Gastroesophageal sphincter (tissue), 4 donors: ENCODE data around the gene WFDC2. TPM values are rescaled to one million over a fixed set of nuclear protein-coding genes. Genes with fewer than 3 reads are reported as not detected.
A peak's percentile ranks its signal among the peaks of the same experiment; 100 is the strongest.
"Not testable (repeated sequence)": the region's sequence is repeated elsewhere in the genome, so short reads cannot be mapped to it uniquely, and the experiment has no call there.

ENCODE experiments used
- ATAC-seq: fragments of 150-250 bp; one replicate; pipeline ENCODE4 v1.9.1; 2016; ENCODE audit warnings: mild to moderate bottlenecking, moderate library complexity
- H3K27ac ChIP-seq, 4 donors: fragments of 200-600 bp; sonication (generic) in 3 of 4; 1 replicate in 3 of 4; 2 replicates in 1 of 4; pipeline ENCODE4 v1.5.1; 2016 to 2019
- H3K27me3 ChIP-seq: fragments of 200-600 bp; sonication (generic); one replicate; pipeline ENCODE4 v1.5.1; 2019
- H3K36me3 ChIP-seq, 2 donors: fragments of 200-600 bp; sonication (generic); one replicate each; pipeline ENCODE4 v1.5.1; 2019; ENCODE audit warnings: control low read depth in 1 of 2
- H3K4me1 ChIP-seq, 3 donors: fragments of 200-600 bp; sonication (generic); 1 replicate in 2 of 3; 2 replicates in 1 of 3; pipeline ENCODE4 v1.5.1; 2016 to 2019; ENCODE audit warnings: control low read depth in 2 of 3
- H3K4me3 ChIP-seq, 2 donors: fragments of 200-600 bp; sonication (generic); one replicate each; pipeline ENCODE4 v1.5.1; 2019; ENCODE audit warnings: mild to moderate bottlenecking in 1 of 2, moderate library complexity in 1 of 2
- H3K9me3 ChIP-seq, 3 donors: fragments of 200-600 bp; sonication (generic); one replicate each; pipeline ENCODE4 v1.5.1; 2017 to 2019; ENCODE audit warnings: control low read depth in 2 of 3
- EP300 ChIP-seq: sonication (generic); formaldehyde crosslinking; IDR thresholded peaks from one replicate; pipeline ENCODE4 v1.6.1; 2017; ENCODE audit warnings: antibody characterized with exemption, mild to moderate bottlenecking
- POLR2A ChIP-seq, 2 donors: fragments of 450-650 bp; IDR thresholded peaks; one replicate each; pipeline ENCODE4 v1.6.1; 2017; ENCODE audit warnings: antibody characterized with exemption in 2 of 2, mild to moderate bottlenecking in 2 of 2, moderate library complexity in 1 of 2
- POLR2AphosphoS5 ChIP-seq: sonication (generic); formaldehyde crosslinking; IDR thresholded peaks from one replicate; pipeline ENCODE4 v1.6.1; 2017; ENCODE audit warnings: antibody characterized with exemption
- WGBS, 2 donors: methylation state at CpG; one replicate each; pipeline ENCODE4 v1.1.5; 2018; ENCODE audit warnings: low coverage in 1 of 2; 5-methylcytosine and 5-hydroxymethylcytosine counted together
- total RNA-seq, 4 donors: library from RNA; depleted of rRNA; stranded (reverse); fragments of >200 nt; gene quantifications; one replicate each; pipeline ENCODE4 v1.1.0, GENCODE V29; 2016
- TF ChIP-seq, protein P1 (sequence below), 4 experiments: fragments of 200-600 bp in 2 of 4; fragments of 450-650 bp in 2 of 4; sonication (generic) in 1 of 4; IDR thresholded peaks; one replicate each; pipeline ENCODE4 v1.5.1; 2017 to 2019; ENCODE audit warnings: antibody characterized with exemption in 4 of 4, mild to moderate bottlenecking in 2 of 4, moderate library complexity in 2 of 4

The WFDC2 gene
- total RNA-seq, 4 donors from 2014 or later, result 7.0 to 21.9 (median 9.3) TPM; not detected in 1

DNA sequence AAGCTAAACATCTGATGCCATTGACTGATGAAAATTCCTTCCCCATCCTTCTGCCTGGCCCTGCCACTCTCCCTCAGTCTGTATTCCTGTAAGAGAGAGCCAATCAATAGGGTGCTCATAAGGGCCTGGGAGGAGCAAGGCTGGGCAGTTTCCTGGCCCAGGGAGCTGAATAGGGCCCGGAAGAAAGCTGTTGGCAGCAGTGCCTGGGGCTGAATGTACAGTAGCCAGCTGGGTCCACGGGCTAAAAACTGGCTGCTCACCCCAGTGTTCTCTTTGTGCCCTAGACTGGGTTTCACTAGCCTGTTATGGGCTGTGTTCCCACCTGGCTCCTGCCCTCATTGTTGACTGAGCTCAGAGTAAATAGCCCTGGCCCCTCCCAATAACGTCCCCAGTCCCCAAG is 1.7 kb upstream of the WFDC2 start:
- 66% methylated on average over 3 of the region's 3 CpGs; no CpG with 5 or more reads in 1 of the 2 donors for WGBS, 2 donors
- H3K4me3 ChIP-seq, result no peak overlapping the region
- H3K27me3 ChIP-seq, result peaks cover 49% of the 10 kb centered on the region
- H3K36me3 ChIP-seq, result no peaks in the 10 kb centered on the region
- H3K9me3 ChIP-seq, result no peaks in the 10 kb centered on the region
- peaks cover 0 to 27% (median 14%) of the 10 kb centered on the region in 3 donors for H3K4me1 ChIP-seq
- H3K27ac ChIP-seq, result no peak overlapping the region
- no peak for ATAC-seq
- TF ChIP-seq EP300, result no peak
- no peak for TF ChIP-seq POLR2A (IDR thresholded peaks at IDR 0.05)
- TF ChIP-seq, protein P1, sequence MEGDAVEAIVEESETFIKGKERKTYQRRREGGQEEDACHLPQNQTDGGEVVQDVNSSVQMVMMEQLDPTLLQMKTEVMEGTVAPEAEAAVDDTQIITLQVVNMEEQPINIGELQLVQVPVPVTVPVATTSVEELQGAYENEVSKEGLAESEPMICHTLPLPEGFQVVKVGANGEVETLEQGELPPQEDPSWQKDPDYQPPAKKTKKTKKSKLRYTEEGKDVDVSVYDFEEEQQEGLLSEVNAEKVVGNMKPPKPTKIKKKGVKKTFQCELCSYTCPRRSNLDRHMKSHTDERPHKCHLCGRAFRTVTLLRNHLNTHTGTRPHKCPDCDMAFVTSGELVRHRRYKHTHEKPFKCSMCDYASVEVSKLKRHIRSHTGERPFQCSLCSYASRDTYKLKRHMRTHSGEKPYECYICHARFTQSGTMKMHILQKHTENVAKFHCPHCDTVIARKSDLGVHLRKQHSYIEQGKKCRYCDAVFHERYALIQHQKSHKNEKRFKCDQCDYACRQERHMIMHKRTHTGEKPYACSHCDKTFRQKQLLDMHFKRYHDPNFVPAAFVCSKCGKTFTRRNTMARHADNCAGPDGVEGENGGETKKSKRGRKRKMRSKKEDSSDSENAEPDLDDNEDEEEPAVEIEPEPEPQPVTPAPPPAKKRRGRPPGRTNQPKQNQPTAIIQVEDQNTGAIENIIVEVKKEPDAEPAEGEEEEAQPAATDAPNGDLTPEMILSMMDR (IDR thresholded peaks at IDR 0.05), result no peak
- no peak for TF ChIP-seq POLR2AphosphoS5

GRCh38 chr20:45470262-45470931 is 844 bp downstream of the WFDC2 start:
- peak overlapping the region in 2 of 4 donors; percentile 36 to 37 for H3K27ac ChIP-seq
- H3K36me3 ChIP-seq, result no peaks in the 10 kb centered on the region
- no peaks in the 10 kb centered on the region for H3K9me3 ChIP-seq
- peaks cover 0 to 27% (median 14%) of the 10 kb centered on the region in 3 donors for H3K4me1 ChIP-seq
- H3K27me3 ChIP-seq, result peaks cover 44% of the 10 kb centered on the region
- ATAC-seq, result peak; percentile 78
- TF ChIP-seq, protein P1 (IDR thresholded peaks at IDR 0.05), result no peak
- TF ChIP-seq POLR2AphosphoS5 (peak; percentile 14), EP300 (no peak), POLR2A (IDR thresholded peaks at IDR 0.05) (no peak)
- WGBS, 2 donors, result no CpG with 5 or more reads among the region's 50 CpGs
- peak overlapping the region; percentile 34 to 61 for H3K4me3 ChIP-seq

DNA sequence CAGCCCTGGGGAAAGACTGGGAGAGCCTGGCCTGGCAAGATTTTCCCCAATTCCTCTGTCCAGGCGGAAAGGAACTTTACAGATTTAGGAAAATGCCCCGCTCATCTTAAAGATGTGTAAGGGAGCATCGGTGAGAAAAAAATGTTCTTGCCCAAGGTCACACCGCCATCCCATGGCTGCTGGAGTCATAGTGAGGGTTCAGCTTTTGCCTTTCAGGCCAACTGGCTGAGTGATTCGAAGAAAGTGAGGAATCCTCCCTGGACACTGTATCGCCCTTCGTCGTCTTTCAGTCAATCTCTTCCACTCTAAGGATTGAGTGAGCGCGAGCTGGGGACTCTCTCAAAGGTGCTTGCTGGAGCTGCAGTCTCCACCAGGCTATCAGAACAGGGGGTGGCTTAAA is 1.4 kb downstream of the WFDC2 start:
- Histone ChIP-seq H3K36me3 (no peaks in the 10 kb centered on the region), H3K4me3 (peak overlapping the region; percentile 34 to 61), H3K27ac (peak overlapping the region in 2 of 4 donors; percentile 36 to 37), H3K9me3 (no peaks in the 10 kb centered on the region), H3K27me3 (peaks cover 44% of the 10 kb centered on the region), H3K4me1 (peaks cover 0 to 27% (median 14%) of the 10 kb centered on the region in 3 donors)
- 21 to 48% methylated on average over 6 to 7 of the region's 10 CpGs for WGBS, 2 donors
- TF ChIP-seq EP300 (no peak), POLR2A (IDR thresholded peaks at IDR 0.05) (no peak), POLR2AphosphoS5 (no peak)
- TF ChIP-seq, protein P1 (IDR thresholded peaks at IDR 0.05), result peak in 1 of 4 experiments; percentile 27
- ATAC-seq, result no peak

DNA sequence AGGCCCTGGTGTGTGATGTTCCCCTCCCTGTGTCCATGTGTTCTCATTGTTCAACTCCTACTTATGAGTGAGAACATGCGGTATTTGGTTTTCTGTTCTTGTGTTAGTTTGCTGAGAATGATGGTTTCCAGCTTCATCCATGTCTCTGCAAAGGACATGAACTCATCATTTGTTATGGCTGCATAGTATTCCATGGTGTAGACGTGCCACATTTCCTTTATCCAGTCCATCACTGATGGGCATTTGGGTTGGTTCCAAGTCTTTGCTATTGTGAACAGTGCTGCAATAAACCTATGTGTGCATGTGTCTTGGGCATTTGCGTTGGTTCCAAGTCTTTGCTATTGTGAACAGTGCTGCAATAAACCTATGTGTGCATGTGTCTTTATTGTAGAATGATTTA is 2.7 kb downstream of the WFDC2 start:
- not testable (repeated sequence) for H3K27ac ChIP-seq, H3K4me3 ChIP-seq, H3K9me3 ChIP-seq, ATAC-seq, H3K36me3 ChIP-seq
- Histone ChIP-seq H3K4me1 (peaks cover 0 to 27% (median 14%) of the 10 kb centered on the region in 3 donors), H3K27me3 (peaks cover 52% of the 10 kb centered on the region)
- WGBS, 2 donors, result 92 to 95% methylated on average over 2 to 3 of the region's 3 CpGs

DNA sequence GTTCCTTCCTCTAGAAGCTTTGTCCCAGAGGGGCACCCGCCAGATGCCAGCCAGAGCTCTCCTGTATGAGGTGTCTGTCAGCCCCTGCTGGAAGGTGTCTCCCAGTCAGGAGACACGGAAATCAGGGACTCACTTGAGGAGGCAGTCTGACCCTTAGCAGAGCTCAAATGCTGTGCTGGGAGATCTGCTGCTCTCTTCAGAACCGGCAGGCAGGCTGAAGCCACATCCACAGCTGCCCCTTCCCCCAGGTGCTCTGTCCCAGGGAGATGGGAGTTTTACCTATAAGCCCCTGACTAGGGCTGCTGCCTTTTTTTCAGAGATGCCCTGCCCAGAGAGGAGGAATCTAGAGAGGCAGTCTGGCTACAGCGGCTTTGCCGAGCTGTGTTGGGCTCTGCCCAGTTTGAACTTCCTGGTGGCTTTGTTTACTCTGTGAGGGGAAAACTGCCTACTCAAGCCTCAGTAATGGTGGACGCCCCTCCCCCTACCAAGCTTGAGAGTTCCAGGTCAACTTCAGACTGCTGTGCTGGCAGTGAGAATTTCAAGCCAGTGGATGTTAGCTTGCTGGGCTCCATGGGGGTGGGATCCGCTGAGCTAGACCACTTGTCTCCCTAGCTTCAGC is 8.1 kb downstream of the WFDC2 start:
- H3K4me3 ChIP-seq, H3K4me1 ChIP-seq, H3K27ac ChIP-seq, H3K36me3 ChIP-seq, ATAC-seq: not testable (repeated sequence)
- WGBS, 2 donors, result 100% methylated on average over 3 of the region's 7 CpGs; no CpG with 5 or more reads in 1 of the 2 donors
- H3K27me3 ChIP-seq, result peaks cover 63% of the 10 kb centered on the region
- H3K9me3 ChIP-seq, result peaks cover 0 to 10% (median 0%) of the 10 kb centered on the region in 3 donors

GRCh38 chr20:45479822-45480221 is 10.3 kb downstream of the WFDC2 start:
- peaks cover 70% of the 10 kb centered on the region for H3K27me3 ChIP-seq
- no peaks in the 10 kb centered on the region for H3K36me3 ChIP-seq
- no peaks in the 10 kb centered on the region for H3K4me1 ChIP-seq
- 79 to 92% methylated on average over 4 of the region's 7 CpGs for WGBS, 2 donors
- H3K27ac ChIP-seq, result no peak overlapping the region
- H3K4me3 ChIP-seq, result no peak overlapping the region
- no peak for ATAC-seq
- H3K9me3 ChIP-seq, result peaks cover 0 to 10% (median 0%) of the 10 kb centered on the region in 3 donors
- TF ChIP-seq POLR2A (IDR thresholded peaks at IDR 0.05) (no peak), POLR2AphosphoS5 (no peak), EP300 (no peak)
- TF ChIP-seq, protein P1 (IDR thresholded peaks at IDR 0.05), result no peak
